Measurements from ENCODE around the gene MUC16. TPM values are rescaled to one million over a fixed set of nuclear protein-coding genes. Genes with fewer than 3 reads are reported as not detected.
"Not testable (repeated sequence)": the region's sequence is repeated elsewhere in the genome, so short reads cannot be mapped to it uniquely, and the experiment has no call there.

MUC16 gene
- total RNA-seq, 1 experiment from 2014 or later: 0.15 TPM

DNA sequence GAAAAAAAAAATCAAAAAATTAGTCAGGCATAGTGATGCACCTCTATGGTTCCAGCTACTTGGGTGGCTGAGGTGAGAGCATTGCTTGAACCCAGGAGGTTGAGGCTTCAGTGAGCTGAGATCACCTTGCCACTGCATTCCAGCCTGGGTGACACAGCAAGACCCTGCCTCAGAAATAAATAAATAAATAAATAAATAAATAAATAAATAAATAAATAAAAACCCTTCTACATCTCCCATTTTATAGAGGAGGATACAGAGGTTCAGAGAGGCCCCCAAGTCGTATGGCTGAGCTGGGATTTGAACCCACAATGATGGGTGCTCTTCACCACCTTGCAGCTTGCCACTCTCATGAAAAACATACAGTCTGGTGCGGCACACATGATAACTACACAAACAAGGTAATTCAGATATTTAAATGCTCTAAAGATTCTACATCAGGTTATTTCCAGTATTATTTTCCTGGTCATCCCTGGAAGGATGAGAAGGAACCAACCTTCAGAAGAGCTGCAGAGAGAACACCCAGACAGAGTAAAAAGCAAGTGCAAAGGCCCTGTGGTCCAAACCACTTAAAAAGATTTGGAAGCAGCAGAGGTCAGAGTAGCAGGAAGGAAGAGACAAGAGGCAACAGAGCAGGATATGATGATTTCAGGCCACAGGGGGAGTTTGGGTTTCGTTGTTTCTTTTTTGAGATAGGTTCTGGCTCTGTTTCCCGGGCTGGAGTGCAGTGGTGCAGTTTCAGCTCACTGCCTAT lies 47.5 kb upstream of the MUC16 start:
- ChIA-PET POLR2A (ENCODE audit: unreplicated experiment) (no interaction called here), CTCF (no interaction called here)
- no peaks in the 10 kb centered on the region for H3K27me3 ChIP-seq (ENCODE audit: low read length)
- H3K36me3 ChIP-seq (ENCODE audit: low read depth, low read length): no peaks in the 10 kb centered on the region
- peaks cover 24% of the 10 kb centered on the region for H3K4me1 ChIP-seq (ENCODE audit: insufficient read depth, low read length)
- H3K4me2 ChIP-seq (ENCODE audit: low read length): no peak overlapping the region
- H3K27ac ChIP-seq (ENCODE audit: low read length): no peak overlapping the region
- no peak for TF ChIP-seq EZH2 (IDR thresholded peaks at IDR 0.05; ENCODE audit: low read length, unreplicated experiment)
- TF ChIP-seq, protein P1, sequence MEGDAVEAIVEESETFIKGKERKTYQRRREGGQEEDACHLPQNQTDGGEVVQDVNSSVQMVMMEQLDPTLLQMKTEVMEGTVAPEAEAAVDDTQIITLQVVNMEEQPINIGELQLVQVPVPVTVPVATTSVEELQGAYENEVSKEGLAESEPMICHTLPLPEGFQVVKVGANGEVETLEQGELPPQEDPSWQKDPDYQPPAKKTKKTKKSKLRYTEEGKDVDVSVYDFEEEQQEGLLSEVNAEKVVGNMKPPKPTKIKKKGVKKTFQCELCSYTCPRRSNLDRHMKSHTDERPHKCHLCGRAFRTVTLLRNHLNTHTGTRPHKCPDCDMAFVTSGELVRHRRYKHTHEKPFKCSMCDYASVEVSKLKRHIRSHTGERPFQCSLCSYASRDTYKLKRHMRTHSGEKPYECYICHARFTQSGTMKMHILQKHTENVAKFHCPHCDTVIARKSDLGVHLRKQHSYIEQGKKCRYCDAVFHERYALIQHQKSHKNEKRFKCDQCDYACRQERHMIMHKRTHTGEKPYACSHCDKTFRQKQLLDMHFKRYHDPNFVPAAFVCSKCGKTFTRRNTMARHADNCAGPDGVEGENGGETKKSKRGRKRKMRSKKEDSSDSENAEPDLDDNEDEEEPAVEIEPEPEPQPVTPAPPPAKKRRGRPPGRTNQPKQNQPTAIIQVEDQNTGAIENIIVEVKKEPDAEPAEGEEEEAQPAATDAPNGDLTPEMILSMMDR (conservative IDR thresholded peaks at IDR 0.05; ENCODE audit: low read depth, low read length): no peak
- no peak for TF ChIP-seq EZH2phosphoT487 (IDR thresholded peaks at IDR 0.05; ENCODE audit: borderline replicate concordance, low read length)
- intact Hi-C loops (cut with micrococcal nuclease): no loop called here
- H3K9me2 ChIP-seq (replicated peaks; ENCODE audit: low read length): no peaks in the 10 kb centered on the region
- no peaks in the 10 kb centered on the region for H3F3A ChIP-seq (ENCODE audit: low read length, unreplicated experiment)
- no peak overlapping the region for H3K4me3 ChIP-seq (ENCODE audit: low read length)
- H3K79me2 ChIP-seq (ENCODE audit: low read length): no peaks in the 10 kb centered on the region
- no peak overlapping the region for H2AFZ ChIP-seq (ENCODE audit: low read length)
- ATAC-seq: no peak
- BruUV-seq (replicated peaks): no TSS peak
- no peaks in the 10 kb centered on the region for H3K9me3 ChIP-seq (ENCODE audit: low read length)
- no peak for DNase-seq
- no peak overlapping the region for H3K9ac ChIP-seq (ENCODE audit: low read length)
- H4K20me1 ChIP-seq (ENCODE audit: low read length): no peaks in the 10 kb centered on the region

- DNase-seq; CTCF ChIA-PET; intact Hi-C loops (cut with micrococcal nuclease); H3K79me2 ChIP-seq (ENCODE audit: low read length); H3K9me2 ChIP-seq (replicated peaks; ENCODE audit: low read length); H3K9me3 ChIP-seq (ENCODE audit: low read length); H3K36me3 ChIP-seq (ENCODE audit: low read depth, low read length); H3F3A ChIP-seq (ENCODE audit: low read length, unreplicated experiment); H3K4me3 ChIP-seq (ENCODE audit: low read length); H3K27me3 ChIP-seq (ENCODE audit: low read length); POLR2A ChIA-PET (ENCODE audit: unreplicated experiment); H2AFZ ChIP-seq (ENCODE audit: low read length); BruUV-seq (replicated peaks); H4K20me1 ChIP-seq (ENCODE audit: low read length); ATAC-seq: not testable (repeated sequence)
- H3K4me2 ChIP-seq (ENCODE audit: low read length): peak overlapping the region; percentile 76
- H3K9ac ChIP-seq (ENCODE audit: low read length): peak overlapping the region; percentile 54
- peaks cover 24% of the 10 kb centered on the region for H3K4me1 ChIP-seq (ENCODE audit: insufficient read depth, low read length)
- H3K27ac ChIP-seq (ENCODE audit: low read length): peak overlapping the region; percentile 94
These were observed 45.9 kb upstream of the MUC16 start for GRCh38 chr19:9056131-9056530.

DNA sequence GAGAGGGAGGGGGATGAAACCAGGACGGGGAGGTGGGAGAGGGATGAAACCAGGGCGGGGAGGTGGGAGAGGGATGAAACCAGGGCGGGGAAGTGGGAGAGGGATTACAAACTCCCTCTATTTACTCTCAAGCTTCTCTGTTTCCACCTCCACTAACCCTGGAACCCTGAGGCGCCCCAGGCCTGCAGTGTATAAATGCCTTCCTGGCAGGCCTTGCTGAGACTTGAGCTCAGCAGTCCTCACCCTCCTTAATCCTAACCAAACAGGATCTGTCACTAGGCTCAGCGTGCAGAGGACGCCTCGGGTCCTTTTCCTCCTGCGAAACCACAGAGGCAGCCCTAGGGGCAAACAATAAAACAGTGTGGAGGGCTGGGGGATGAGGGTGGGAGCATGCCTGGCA lies 44.6 kb upstream of the MUC16 start:
- Histone ChIP-seq H3K9me2 (replicated peaks; ENCODE audit: low read length) (no peaks in the 10 kb centered on the region), H2AFZ (ENCODE audit: low read length) (0 out of 2 replicates have a peak overlapping the region, but pooled peaks have one; percentile 4), H3K79me2 (ENCODE audit: low read length) (no peaks in the 10 kb centered on the region), H3K4me2 (ENCODE audit: low read length) (peak overlapping the region; percentile 76), H4K20me1 (ENCODE audit: low read length) (no peaks in the 10 kb centered on the region), H3K36me3 (ENCODE audit: low read depth, low read length) (no peaks in the 10 kb centered on the region), H3K9me3 (ENCODE audit: low read length) (no peaks in the 10 kb centered on the region), H3K4me1 (ENCODE audit: insufficient read depth, low read length) (peaks cover 31% of the 10 kb centered on the region), H3K27ac (ENCODE audit: low read length) (peak overlapping the region; percentile 94), H3F3A (ENCODE audit: low read length, unreplicated experiment) (no peaks in the 10 kb centered on the region), H3K4me3 (ENCODE audit: low read length) (peak overlapping the region; percentile 42; the same call in 1 of the 2 replicates), H3K9ac (ENCODE audit: low read length) (peak overlapping the region; percentile 74), H3K27me3 (ENCODE audit: low read length) (no peaks in the 10 kb centered on the region)
- ChIA-PET CTCF (no interaction called here), POLR2A (ENCODE audit: unreplicated experiment) (interaction anchor here (0.7 kb wide), 1 partner anchor 71 kb away, joined by 17 read pairs; no protein-coding TSS in a partner anchor)
- ATAC-seq (peak; percentile 85), DNase-seq (peak; percentile 95)
- intact Hi-C loops (cut with micrococcal nuclease): loop anchor here (1.0 kb wide), 2 partner anchors 21 to 22 kb away; no protein-coding TSS in a partner anchor
- BruUV-seq (replicated peaks): no TSS peak
- TF ChIP-seq EZH2 (IDR thresholded peaks at IDR 0.05; ENCODE audit: low read length, unreplicated experiment) (no peak), EZH2phosphoT487 (IDR thresholded peaks at IDR 0.05; ENCODE audit: borderline replicate concordance, low read length) (peak; percentile 70)
- TF ChIP-seq, protein P1 (conservative IDR thresholded peaks at IDR 0.05; ENCODE audit: low read depth, low read length): no peak
